Memory B cell (primary cell): ENCODE results near the gene CACNA1B.
A peak's percentile ranks its signal among the peaks of the same experiment; 100 is the strongest.
"Not testable (repeated sequence)": the region's sequence is repeated elsewhere in the genome, so short reads cannot be mapped to it uniquely, and the experiment has no call there.

Experiments
- ATAC-seq: fragments of 150-1000 bp; cut with Tn5 transposase; 2 replicates; pipeline ENCODE4 v1.10.0; 2021; ENCODE audit warnings: low read depth, mild to moderate bottlenecking, moderate library complexity
- DNase-seq, 2 donors: peaks; one replicate each; pipeline ENCODE4 v3.0.0; 2022; ENCODE audit warnings: low spot score in 2 of 2
- H3K27ac Mint-ChIP-seq: one replicate; pipeline ENCODE4 v1.8.0; 2022; ENCODE audit warnings: mild to moderate bottlenecking, moderate library complexity, mixed read lengths
- H3K27me3 Mint-ChIP-seq: one replicate; pipeline ENCODE4 v1.8.0; 2022; ENCODE audit warnings: mixed read lengths
- H3K36me3 Mint-ChIP-seq: one replicate; pipeline ENCODE4 v1.8.0; 2022; ENCODE audit warnings: mild to moderate bottlenecking, mixed read lengths
- H3K4me1 Mint-ChIP-seq: one replicate; pipeline ENCODE4 v1.8.0; 2022; ENCODE audit warnings: mixed read lengths
- H3K4me3 Mint-ChIP-seq: one replicate; pipeline ENCODE4 v1.8.0; 2022; ENCODE audit warnings: mild to moderate bottlenecking, moderate library complexity, mixed read lengths
- H3K9me3 Mint-ChIP-seq: one replicate; pipeline ENCODE4 v1.8.0; 2022; ENCODE audit warnings: mixed read lengths

The CACNA1B gene

GRCh38 chr9:138122201-138122600, 244.6 kb downstream of the CACNA1B start:
- no peak overlapping the region for H3K27ac Mint-ChIP-seq
- no peaks in the 10 kb centered on the region for H3K9me3 Mint-ChIP-seq
- H3K36me3 Mint-ChIP-seq = no peaks in the 10 kb centered on the region
- ATAC-seq (no peak), DNase-seq (no peak)
- H3K4me3 Mint-ChIP-seq = no peak overlapping the region
- no peaks in the 10 kb centered on the region for H3K4me1 Mint-ChIP-seq
- peaks cover 12% of the 10 kb centered on the region for H3K27me3 Mint-ChIP-seq

DNA sequence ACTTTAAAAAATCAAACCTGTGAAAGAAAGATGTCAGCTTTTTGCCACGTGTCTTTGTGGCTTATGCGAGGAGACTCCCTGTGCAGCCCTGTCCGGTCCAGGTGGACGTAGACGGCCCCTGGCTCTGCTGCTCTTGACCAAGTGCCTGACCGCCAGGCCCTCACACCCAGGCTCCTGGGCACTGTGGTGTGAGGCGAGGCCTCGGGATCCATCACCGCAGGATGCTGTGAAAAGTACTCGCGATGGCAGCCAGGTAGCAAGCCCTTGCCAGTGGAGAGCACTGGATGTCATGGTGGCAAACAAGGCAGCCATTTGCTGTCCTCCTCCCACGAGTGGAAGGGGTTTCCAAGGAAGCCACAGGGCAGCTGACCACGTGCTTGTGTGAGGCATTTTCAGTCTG, 245.1 kb downstream of the CACNA1B start:
- Mint-ChIP-seq H3K27ac (no peak overlapping the region), H3K27me3 (peaks cover 10% of the 10 kb centered on the region), H3K4me1 (no peaks in the 10 kb centered on the region), H3K9me3 (no peaks in the 10 kb centered on the region), H3K36me3 (no peaks in the 10 kb centered on the region), H3K4me3 (no peak overlapping the region)
- ATAC-seq = no peak
- DNase-seq = no peak

DNA sequence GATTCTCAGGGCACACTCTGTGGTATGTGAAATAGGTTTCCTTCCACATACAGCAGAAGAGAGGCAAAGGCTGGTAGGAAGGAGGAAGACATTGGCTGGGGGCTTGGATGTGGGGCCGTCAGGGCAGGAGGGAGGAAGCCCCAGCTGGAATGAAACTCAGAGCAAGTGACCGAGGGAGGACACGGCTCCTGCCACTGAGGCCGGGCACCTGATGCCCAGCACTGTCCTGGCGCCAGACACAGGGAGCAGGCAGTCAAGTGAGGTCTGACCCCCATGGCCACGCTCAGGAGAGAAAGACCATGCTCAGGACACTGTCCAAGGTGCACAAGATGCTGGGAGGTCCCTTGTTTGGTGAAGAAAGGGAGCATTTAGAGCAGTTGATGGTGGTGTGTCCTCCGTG, 245.5 kb downstream of the CACNA1B start:
- Mint-ChIP-seq H3K27me3 (peaks cover 8% of the 10 kb centered on the region), H3K27ac (no peak overlapping the region), H3K4me1 (no peaks in the 10 kb centered on the region), H3K9me3 (no peaks in the 10 kb centered on the region), H3K36me3 (no peaks in the 10 kb centered on the region), H3K4me3 (no peak overlapping the region)
- no peak for ATAC-seq
- DNase-seq = no peak

- ATAC-seq = peak; percentile 29
- not testable (repeated sequence) for H3K27me3 Mint-ChIP-seq, H3K9me3 Mint-ChIP-seq, H3K4me3 Mint-ChIP-seq, H3K4me1 Mint-ChIP-seq, H3K36me3 Mint-ChIP-seq, H3K27ac Mint-ChIP-seq
- DNase-seq = peak; percentile 51 to 52
Observed at GRCh38 chr9:138126090-138126857, 248.7 kb downstream of the CACNA1B start.

DNA sequence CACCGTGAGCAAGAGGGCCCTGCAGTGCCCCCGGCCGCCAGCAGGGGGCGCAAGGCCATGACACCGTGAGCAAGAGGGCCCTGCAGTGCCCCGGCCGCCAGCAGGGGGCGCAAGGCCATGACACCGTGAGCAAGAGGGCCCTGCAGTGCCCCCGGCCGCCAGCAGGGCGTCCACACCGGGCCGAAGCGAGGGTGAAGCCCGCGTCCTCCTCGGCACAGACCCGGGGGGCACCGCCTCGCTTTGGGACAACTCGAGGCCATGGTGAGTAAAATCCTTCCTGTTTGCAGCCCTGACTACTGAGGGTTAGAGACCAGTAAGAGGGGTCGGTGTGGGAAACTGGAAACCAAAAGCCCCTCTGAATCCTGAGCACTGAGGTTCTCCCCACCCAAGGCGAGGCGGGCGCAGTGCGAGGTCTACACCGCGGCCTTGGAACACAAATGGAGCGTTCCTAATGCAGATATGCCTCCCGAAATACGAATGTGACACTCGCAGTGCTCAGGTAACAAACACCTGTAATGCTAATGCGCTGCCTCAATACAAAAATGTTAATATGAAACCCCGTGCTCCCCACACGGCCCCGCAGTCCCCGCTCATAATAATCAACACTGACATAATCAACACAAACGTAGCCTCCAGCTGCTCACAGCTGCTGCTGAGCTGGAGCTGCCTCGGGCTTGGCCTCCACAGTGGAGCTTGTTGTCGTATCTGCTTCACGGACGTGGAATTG, 249.4 kb downstream of the CACNA1B start:
- not testable (repeated sequence) for H3K4me3 Mint-ChIP-seq, H3K27me3 Mint-ChIP-seq, H3K36me3 Mint-ChIP-seq, H3K9me3 Mint-ChIP-seq, H3K27ac Mint-ChIP-seq, H3K4me1 Mint-ChIP-seq
- ATAC-seq (peak; percentile 59), DNase-seq (peak in 1 of 2 donors; percentile 11)

- H3K4me3 Mint-ChIP-seq, H3K9me3 Mint-ChIP-seq, H3K27ac Mint-ChIP-seq, DNase-seq, H3K27me3 Mint-ChIP-seq, H3K36me3 Mint-ChIP-seq, H3K4me1 Mint-ChIP-seq: not testable (repeated sequence)
- ATAC-seq = peak; percentile 18
Observed at GRCh38 chr9:138128027-138128426, 250.4 kb downstream of the CACNA1B start.

GRCh38 chr9:138129318-138129717, 251.7 kb downstream of the CACNA1B start:
- H3K27ac Mint-ChIP-seq, H3K27me3 Mint-ChIP-seq, H3K4me1 Mint-ChIP-seq, H3K36me3 Mint-ChIP-seq, ATAC-seq, H3K9me3 Mint-ChIP-seq, DNase-seq, H3K4me3 Mint-ChIP-seq: not testable (repeated sequence)

DNA sequence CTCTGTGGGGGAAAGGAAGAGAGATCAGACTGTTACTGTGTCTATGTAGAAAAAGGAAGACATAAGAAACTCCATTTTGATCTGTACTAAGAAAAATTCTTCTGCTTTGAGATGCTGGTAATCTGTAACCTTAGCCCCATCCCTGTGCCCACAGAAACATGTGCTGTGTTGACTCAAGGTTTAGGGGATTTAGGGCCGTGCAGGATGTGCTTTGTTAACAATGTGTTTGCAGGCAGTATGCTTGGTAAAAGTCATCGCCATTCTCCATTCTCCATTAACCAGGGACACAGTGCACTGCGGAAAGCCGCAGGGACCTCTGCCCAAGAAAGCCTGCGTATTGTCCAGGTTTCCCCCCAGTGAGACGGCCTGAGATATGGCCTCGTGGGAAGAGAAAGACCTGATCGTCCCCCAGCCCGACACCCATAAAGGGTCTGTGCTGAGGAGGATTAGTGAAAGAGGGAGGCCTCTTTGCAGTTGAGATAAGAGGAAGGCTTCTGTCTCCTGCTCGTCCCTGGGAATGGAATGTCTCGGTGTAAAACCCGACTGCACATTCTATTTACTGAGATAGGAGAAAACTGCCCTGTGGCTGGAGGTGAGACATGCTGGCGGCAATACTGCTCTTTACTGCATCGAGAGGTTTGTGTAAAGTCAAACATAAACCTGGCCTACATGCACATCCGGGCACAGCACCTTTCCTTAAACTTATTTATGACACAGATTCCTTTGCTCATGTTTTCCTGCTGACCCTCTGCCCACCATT, 255.5 kb downstream of the CACNA1B start:
- H3K4me1 Mint-ChIP-seq, H3K4me3 Mint-ChIP-seq, ATAC-seq: not testable (repeated sequence)

GRCh38 chr9:138134581-138134980, 257.0 kb downstream of the CACNA1B start:
- not testable (repeated sequence) for H3K4me3 Mint-ChIP-seq, H3K9me3 Mint-ChIP-seq, ATAC-seq, DNase-seq, H3K27me3 Mint-ChIP-seq, H3K4me1 Mint-ChIP-seq, H3K36me3 Mint-ChIP-seq, H3K27ac Mint-ChIP-seq

More for the DNA sequence above, 255.5 kb downstream of the CACNA1B start:
- not testable (repeated sequence) for H3K9me3 Mint-ChIP-seq, DNase-seq, H3K27ac Mint-ChIP-seq, H3K27me3 Mint-ChIP-seq, H3K36me3 Mint-ChIP-seq

- H3K9me3 Mint-ChIP-seq, ATAC-seq, DNase-seq, H3K27ac Mint-ChIP-seq, H3K4me1 Mint-ChIP-seq, H3K36me3 Mint-ChIP-seq, H3K4me3 Mint-ChIP-seq: not testable (repeated sequence)
- H3K27me3 Mint-ChIP-seq = peaks cover 11% of the 10 kb centered on the region
Observed at GRCh38 chr9:138139096-138139495, 261.5 kb downstream of the CACNA1B start.

- DNase-seq, H3K4me3 Mint-ChIP-seq, ATAC-seq, H3K4me1 Mint-ChIP-seq, H3K27ac Mint-ChIP-seq, H3K36me3 Mint-ChIP-seq, H3K9me3 Mint-ChIP-seq: not testable (repeated sequence)
- H3K27me3 Mint-ChIP-seq = peaks cover 11% of the 10 kb centered on the region
Observed at GRCh38 chr9:138140980-138141379, 263.4 kb downstream of the CACNA1B start.

- ATAC-seq, H3K36me3 Mint-ChIP-seq, H3K4me1 Mint-ChIP-seq, H3K9me3 Mint-ChIP-seq, H3K27ac Mint-ChIP-seq, DNase-seq, H3K4me3 Mint-ChIP-seq: not testable (repeated sequence)
- H3K27me3 Mint-ChIP-seq = peaks cover 11% of the 10 kb centered on the region
Observed at GRCh38 chr9:138142528-138143244, 265.1 kb downstream of the CACNA1B start.

- H3K4me1 Mint-ChIP-seq, H3K36me3 Mint-ChIP-seq, H3K27ac Mint-ChIP-seq, DNase-seq, H3K9me3 Mint-ChIP-seq, H3K4me3 Mint-ChIP-seq, ATAC-seq: not testable (repeated sequence)
- peaks cover 11% of the 10 kb centered on the region for H3K27me3 Mint-ChIP-seq
Observed at GRCh38 chr9:138143491-138143890, 265.9 kb downstream of the CACNA1B start.

- not testable (repeated sequence) for H3K27me3 Mint-ChIP-seq, H3K4me3 Mint-ChIP-seq, H3K9me3 Mint-ChIP-seq, ATAC-seq, DNase-seq, H3K36me3 Mint-ChIP-seq, H3K27ac Mint-ChIP-seq, H3K4me1 Mint-ChIP-seq
Observed at GRCh38 chr9:138147556-138147955, 270.0 kb downstream of the CACNA1B start.
